Natural killer cell treated with Interleukin-12 subunit alpha and Interleukin-12 subunit beta and Interleukin-15 and Interleukin-18, amount 100 ng/mL, for 72 hours (primary cell): ENCODE results near the gene UROC1. TPM values are rescaled to one million over a fixed set of nuclear protein-coding genes. Genes with fewer than 3 reads are reported as not detected.

Experiments
- ATAC-seq, 2 donors: fragments of 150-1000 bp; cut with Tn5 transposase in 1 of 2; sonication (Bioruptor Pico), chemical (Tn5 transposase) in 1 of 2; 2 replicates each; pipeline ENCODE4 v1.10.0; 2021
- DNase-seq: peaks from one replicate; pipeline ENCODE4 v3.0.0; 2022; ENCODE audit warnings: low spot score
- H3K27ac Mint-ChIP-seq, 2 donors: 1 replicate in 1 of 2; 2 replicates in 1 of 2; pipeline ENCODE4 v1.8.0; 2022; ENCODE audit warnings: mixed read lengths in 2 of 2, mild to moderate bottlenecking in 1 of 2, moderate library complexity in 1 of 2
- H3K27me3 Mint-ChIP-seq, 2 donors: 1 replicate in 1 of 2; 2 replicates in 1 of 2; pipeline ENCODE4 v1.8.0; 2022; ENCODE audit warnings: mixed read lengths in 2 of 2
- H3K36me3 Mint-ChIP-seq: one replicate; pipeline ENCODE4 v1.8.0; 2022; ENCODE audit warnings: mixed read lengths
- H3K4me1 Mint-ChIP-seq, 2 donors: 1 replicate in 1 of 2; 2 replicates in 1 of 2; pipeline ENCODE4 v1.8.0; 2022; ENCODE audit warnings: low read depth in 2 of 2, mixed read lengths in 2 of 2, mild to moderate bottlenecking in 1 of 2
- H3K4me3 Mint-ChIP-seq: one replicate; pipeline ENCODE4 v1.8.0; 2022; ENCODE audit warnings: mixed read lengths
- H3K9me3 Mint-ChIP-seq: 2 replicates; pipeline ENCODE4 v1.8.0; 2022; ENCODE audit warnings: mixed read lengths
- total RNA-seq, 2 donors: library from RNA; stranded (reverse); gene quantifications; one replicate each; pipeline ENCODE4 v1.2.3, GENCODE V29; 2022

UROC1 gene
- total RNA-seq, 2 donors from 2014 or later = not detected

- Mint-ChIP-seq H3K9me3 (no peaks in the 10 kb centered on the region), H3K4me3 (no peak within 1 kb of the TSS), H3K36me3 (no peaks in the 10 kb centered on the region), H3K4me1 (peaks cover 9 to 14% of the 10 kb centered on the region in 2 donors), H3K27me3 (peaks cover 9 to 14% of the 10 kb centered on the region in 2 donors), H3K27ac (no peak within 1 kb of the TSS)
- peak; percentile 72 to 82 for ATAC-seq
- no peak for DNase-seq
These were observed 6.3 kb upstream of the UROC1 start, which contains the start of gene CHST13 for GRCh38 chr3:126523745-126524428. TSS of gene CHST13 (plus strand) at chr3:126524155. CDS start at chr3:126524333, 178 bp downstream.

- Mint-ChIP-seq H3K27me3 (peaks cover 9 to 14% of the 10 kb centered on the region in 2 donors), H3K27ac (peak overlapping the region in 1 of 2 donors; percentile 42), H3K36me3 (no peaks in the 10 kb centered on the region), H3K4me1 (peaks cover 0 to 5% of the 10 kb centered on the region in 2 donors), H3K9me3 (no peaks in the 10 kb centered on the region), H3K4me3 (no peak overlapping the region)
- DNase-seq = peak; percentile 73
- no peak for ATAC-seq
These were observed 4.8 kb upstream of the UROC1 start for GRCh38 chr3:126522363-126522788.

GRCh38 chr3:126521122-126521891 lies 3.7 kb upstream of the UROC1 start:
- no peak for DNase-seq
- no peak for ATAC-seq
- H3K27me3 Mint-ChIP-seq = peaks cover 9 to 17% of the 10 kb centered on the region in 2 donors
- H3K9me3 Mint-ChIP-seq = no peaks in the 10 kb centered on the region
- H3K4me1 Mint-ChIP-seq = peaks cover 0 to 5% of the 10 kb centered on the region in 2 donors
- no peak overlapping the region for H3K27ac Mint-ChIP-seq
- H3K4me3 Mint-ChIP-seq = no peak overlapping the region
- H3K36me3 Mint-ChIP-seq = no peaks in the 10 kb centered on the region

GRCh38 chr3:126519506-126520455 lies 2.2 kb upstream of the UROC1 start:
- H3K4me3 Mint-ChIP-seq = no peak overlapping the region
- peaks cover 0 to 5% of the 10 kb centered on the region in 2 donors for H3K4me1 Mint-ChIP-seq
- ATAC-seq = no peak
- peaks cover 9 to 17% of the 10 kb centered on the region in 2 donors for H3K27me3 Mint-ChIP-seq
- no peaks in the 10 kb centered on the region for H3K9me3 Mint-ChIP-seq
- no peak overlapping the region for H3K27ac Mint-ChIP-seq
- no peak for DNase-seq
- no peaks in the 10 kb centered on the region for H3K36me3 Mint-ChIP-seq

- DNase-seq (no peak), ATAC-seq (no peak)
- H3K4me1 Mint-ChIP-seq = peaks cover 0 to 5% of the 10 kb centered on the region in 2 donors
- H3K27me3 Mint-ChIP-seq = peaks cover 9 to 17% of the 10 kb centered on the region in 2 donors
- no peaks in the 10 kb centered on the region for H3K9me3 Mint-ChIP-seq
- no peaks in the 10 kb centered on the region for H3K36me3 Mint-ChIP-seq
- H3K27ac Mint-ChIP-seq = no peak overlapping the region
- no peak overlapping the region for H3K4me3 Mint-ChIP-seq
These were observed 1.2 kb upstream of the UROC1 start for GRCh38 chr3:126518779-126519177.

GRCh38 chr3:126517986-126518778 lies 609 bp upstream of the UROC1 start:
- H3K4me3 Mint-ChIP-seq = no peak overlapping the region
- no peak overlapping the region for H3K27ac Mint-ChIP-seq
- H3K9me3 Mint-ChIP-seq = no peaks in the 10 kb centered on the region
- DNase-seq = no peak
- no peaks in the 10 kb centered on the region for H3K36me3 Mint-ChIP-seq
- ATAC-seq = no peak
- peaks cover 9 to 16% of the 10 kb centered on the region in 2 donors for H3K27me3 Mint-ChIP-seq
- H3K4me1 Mint-ChIP-seq = peaks cover 0 to 5% of the 10 kb centered on the region in 2 donors

GRCh38 chr3:126516936-126517290 lies 660 bp downstream of the UROC1 start:
- Mint-ChIP-seq H3K27me3 (peaks cover under 1 to 6% of the 10 kb centered on the region in 2 donors), H3K4me3 (no peak overlapping the region), H3K9me3 (no peaks in the 10 kb centered on the region), H3K4me1 (no peaks in the 10 kb centered on the region), H3K36me3 (no peaks in the 10 kb centered on the region), H3K27ac (no peak overlapping the region)
- ATAC-seq (no peak), DNase-seq (no peak)

- Mint-ChIP-seq H3K36me3 (no peaks in the 10 kb centered on the region), H3K4me3 (no peak overlapping the region)
- no peak for DNase-seq
These were observed 1.2 kb downstream of the UROC1 start for GRCh38 chr3:126516152-126516935.

GRCh38 chr3:126515066-126515706 lies 2.4 kb downstream of the UROC1 start:
- Mint-ChIP-seq H3K27me3 (peaks cover 0 to 3% of the 10 kb centered on the region in 2 donors), H3K9me3 (no peaks in the 10 kb centered on the region), H3K4me3 (no peak overlapping the region), H3K27ac (no peak overlapping the region), H3K4me1 (no peaks in the 10 kb centered on the region), H3K36me3 (no peaks in the 10 kb centered on the region)
- DNase-seq = no peak
- no peak for ATAC-seq

More at GRCh38 chr3:126516152-126516935, 1.2 kb downstream of the UROC1 start:
- Mint-ChIP-seq H3K9me3 (no peaks in the 10 kb centered on the region), H3K4me1 (no peaks in the 10 kb centered on the region), H3K27me3 (peaks cover 0 to 6% of the 10 kb centered on the region in 2 donors), H3K27ac (no peak overlapping the region)
- ATAC-seq = no peak

- H3K36me3 Mint-ChIP-seq = no peaks in the 10 kb centered on the region
- no peak overlapping the region for H3K27ac Mint-ChIP-seq
- no peaks in the 10 kb centered on the region for H3K4me1 Mint-ChIP-seq
- H3K9me3 Mint-ChIP-seq = no peaks in the 10 kb centered on the region
- ATAC-seq (no peak), DNase-seq (no peak)
- peaks cover 0 to 3% of the 10 kb centered on the region in 2 donors for H3K27me3 Mint-ChIP-seq
- no peak overlapping the region for H3K4me3 Mint-ChIP-seq
These were observed 3.4 kb downstream of the UROC1 start for GRCh38 chr3:126514161-126514560.

GRCh38 chr3:126512916-126513650 lies 4.5 kb downstream of the UROC1 start:
- Mint-ChIP-seq H3K27me3 (peaks cover 0 to 3% of the 10 kb centered on the region in 2 donors), H3K9me3 (no peaks in the 10 kb centered on the region), H3K27ac (no peak overlapping the region), H3K4me1 (no peaks in the 10 kb centered on the region), H3K36me3 (no peaks in the 10 kb centered on the region), H3K4me3 (no peak overlapping the region)
- peak in 1 of 2 donors; percentile 29 for ATAC-seq
- no peak for DNase-seq
